K562 treated with DMSO at 1 percent for 4 hours (cell line): ENCODE measurements around the gene HNRNPA2B1. TPM values are rescaled to one million over a fixed set of nuclear protein-coding genes. Genes with fewer than 3 reads are reported as not detected.

Experiments used
- total RNA-seq: library from RNA; unstranded; fragments of 300-600 nt; gene quantifications from 2 replicates; pipeline ENCODE4 v1.2.3, GENCODE V29; 2022; ENCODE audit not compliant: insufficient read depth

The HNRNPA2B1 gene
- total RNA-seq: 490 and 574 TPM in 2 replicates

GRCh38 chr7:26200444-26201246, at the start of gene HNRNPA2B1:
Gene HNRNPA2B1, minus strand, starts transcription at chr7:26200746. Its CDS starts 169 bp downstream, at chr7:26200577.

GRCh38 chr7:26201247-26202018, 887 bp upstream of the HNRNPA2B1 start, which contains the start of gene CBX3:
Gene CBX3, plus strand, starts transcription at chr7:26201745. Its CDS starts 1,254 bp downstream, at chr7:26202999.

DNA sequence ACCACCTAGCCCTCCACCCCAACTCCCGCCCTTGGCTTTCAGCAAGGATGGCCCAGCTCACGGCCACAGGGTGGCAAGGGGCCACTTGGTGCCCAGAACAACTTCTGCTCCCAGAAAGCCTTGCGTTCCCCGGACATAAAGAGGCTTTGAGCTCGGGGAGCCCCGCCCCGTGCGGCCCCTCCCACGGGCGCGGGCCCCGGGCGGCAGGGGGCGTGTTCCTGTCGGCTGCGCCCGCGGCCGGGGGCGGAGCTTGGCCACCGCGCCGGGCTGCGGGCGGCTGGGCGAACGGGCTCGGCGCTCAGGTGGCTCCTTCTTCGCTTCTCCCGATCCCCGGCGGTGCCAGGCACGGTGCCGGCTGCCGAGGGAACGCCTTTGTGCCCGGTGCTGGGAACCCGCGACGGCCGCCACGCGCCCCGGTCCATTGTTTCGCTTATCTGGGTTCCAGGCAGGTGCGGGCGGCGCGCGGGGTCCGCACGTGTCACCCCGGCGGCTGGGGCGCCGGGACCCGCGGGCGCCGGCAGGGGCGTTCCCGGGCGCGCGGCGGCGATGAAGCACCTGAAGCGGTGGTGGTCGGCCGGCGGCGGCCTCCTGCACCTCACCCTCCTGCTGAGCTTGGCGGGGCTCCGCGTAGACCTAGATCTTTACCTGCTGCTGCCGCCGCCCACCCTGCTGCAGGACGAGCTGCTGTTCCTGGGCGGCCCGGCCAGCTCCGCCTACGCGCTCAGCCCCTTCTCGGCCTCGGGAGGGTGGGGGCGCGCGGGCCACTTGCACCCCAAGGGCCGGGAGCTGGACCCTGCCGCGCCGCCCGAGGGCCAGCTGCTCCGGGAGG, 48.4 kb downstream of the HNRNPA2B1 start, which contains the start of gene NFE2L3:
Gene NFE2L3 (plus strand): TSS at position 246 of the 829 bp plus-strand sequence. CDS start 301 bp downstream, at position 547.

Other genes with a start within 250 kb of the HNRNPA2B1 start
- gene NFE2L3, start 48.5 kb downstream of the HNRNPA2B1 start, total RNA-seq: 7.3 and 9.3 TPM in 2 replicates
- gene CBX3, start 999 bp upstream of the HNRNPA2B1 start, total RNA-seq: 126 and 146 TPM in 2 replicates
- 12.3 and 12.8 TPM in 2 replicates for gene SNX10, start 91.1 kb upstream of the HNRNPA2B1 start, total RNA-seq